IMR-90 (cell line): ENCODE results near the gene UBE3A. TPM values are rescaled to one million over a fixed set of nuclear protein-coding genes. Genes with fewer than 3 reads are reported as not detected.

ENCODE experiments used
- ATAC-seq: fragments of 200-7000 bp; cut with Tn5 transposase; 2 replicates; pipeline ENCODE4 v1.9.1; 2020; ENCODE audit warnings: low read depth, mild to moderate bottlenecking, moderate library complexity
- BruUV-seq: library from RNA; stranded (reverse); fragments of 400-500 nt; replicated peaks from 2 replicates; lab custom pipeline; 2021; lab: Mats Ljungman, UMichigan
- CTCF ChIA-PET: fragments of 300-600 bp; formaldehyde crosslinking; extraction: SDS; loops from one replicate; lab custom pipeline; 2021; ENCODE audit warnings: antibody characterized with exemption; lab: Yijun Ruan, JAX
- POLR2A ChIA-PET: fragments of 300-600 bp; sonication (Branson Sonifier 250); formaldehyde crosslinking; loops from one replicate; lab custom pipeline; 2022; ENCODE audit warnings: antibody characterized with exemption; ENCODE audit not compliant: unreplicated experiment; lab: Charles Lee
- DNase-seq: peaks from one replicate; pipeline ENCODE4 v3.0.0; 2013
- H2AFZ ChIP-seq: replicated peaks from 2 replicates; pipeline ENCODE3; 2013; ENCODE audit warnings: low read length, mild to moderate bottlenecking; ENCODE audit not compliant: poor library complexity
- H2AK5ac ChIP-seq: 2 replicates; pipeline ENCODE4 v1.6.1; 2013; ENCODE audit warnings: low read depth, low read length, inconsistent platforms
- H2AK9ac ChIP-seq: replicated peaks from 2 replicates; pipeline ENCODE3; 2013; ENCODE audit warnings: mild to moderate bottlenecking, low read depth, low read length, moderate library complexity; ENCODE audit not compliant: poor library complexity
- H2BK120ac ChIP-seq: 2 replicates; pipeline ENCODE4 v1.6.1; 2013; ENCODE audit warnings: low read depth, low read length, inconsistent platforms
- H2BK15ac ChIP-seq: 3 replicates; pipeline ENCODE4 v1.6.1; 2013; ENCODE audit warnings: low read depth, low read length, inconsistent platforms
- H2BK20ac ChIP-seq: 2 replicates; pipeline ENCODE4 v1.6.1; 2013; ENCODE audit warnings: low read depth, mild to moderate bottlenecking, inconsistent platforms, low read length, moderate library complexity
- H2BK5ac ChIP-seq: 2 replicates; pipeline ENCODE4 v1.6.1; 2013; ENCODE audit warnings: mild to moderate bottlenecking, low read depth, low read length, inconsistent platforms; ENCODE audit not compliant: poor library complexity, severe bottlenecking
- H3K14ac ChIP-seq: replicated peaks from 2 replicates; pipeline ENCODE4 v1.6.1; 2013; ENCODE audit warnings: low read depth, low read length, inconsistent platforms
- H3K18ac ChIP-seq: 2 replicates; pipeline ENCODE4 v1.6.1; 2013; ENCODE audit warnings: low read depth, low read length, control low read depth
- H3K23ac ChIP-seq: 2 replicates; pipeline ENCODE4 v1.6.1; 2013; ENCODE audit warnings: low read depth, low read length, inconsistent platforms
- H3K27ac ChIP-seq: 2 replicates; pipeline ENCODE4 v1.5.1; 2013; ENCODE audit warnings: mild to moderate bottlenecking, control low read depth, low read length; ENCODE audit not compliant: insufficient read depth
- H3K27me3 ChIP-seq: 2 replicates; pipeline ENCODE4 v1.6.1; 2013; ENCODE audit warnings: low read length; ENCODE audit not compliant: control insufficient read depth, insufficient read depth
- H3K36me3 ChIP-seq: 2 replicates; pipeline ENCODE4 v1.6.1; 2013; ENCODE audit warnings: low read length, mixed read lengths; ENCODE audit not compliant: control insufficient read depth, insufficient read depth
- H3K4ac ChIP-seq: 2 replicates; pipeline ENCODE4 v1.6.1; 2013; ENCODE audit warnings: low read depth, low read length, inconsistent platforms
- H3K4me1 ChIP-seq: 2 replicates; pipeline ENCODE4 v1.6.1; 2013; ENCODE audit warnings: low read length, mixed read lengths; ENCODE audit not compliant: control insufficient read depth, insufficient read depth
- H3K4me2 ChIP-seq: 2 replicates; pipeline ENCODE4 v1.6.1; 2013; ENCODE audit warnings: low read depth, mild to moderate bottlenecking, control low read depth, low read length, moderate library complexity
- H3K4me3 ChIP-seq: 2 replicates; pipeline ENCODE4 v1.5.1; 2013; ENCODE audit warnings: low read depth, mild to moderate bottlenecking, control low read depth, low read length, moderate library complexity; ENCODE audit not compliant: insufficient read depth
- H3K56ac ChIP-seq: 2 replicates; pipeline ENCODE4 v1.6.1; 2013; ENCODE audit warnings: low read length, inconsistent platforms; ENCODE audit not compliant: insufficient read depth; ENCODE audit errors: extremely low read depth
- H3K79me1 ChIP-seq, 2 experiments: 2 replicates each; pipeline ENCODE4 v1.6.1; 2013; ENCODE audit warnings: low read length in 2 of 2, inconsistent platforms in 1 of 2, low read depth in 1 of 2
- H3K9ac ChIP-seq: 2 replicates; pipeline ENCODE4 v1.6.1; 2013; ENCODE audit warnings: low read depth, low read length, control low read depth
- H3K9me1 ChIP-seq: 2 replicates; pipeline ENCODE4 v1.6.1; 2013; ENCODE audit warnings: low read length, inconsistent platforms; ENCODE audit not compliant: insufficient read depth
- H3K9me3 ChIP-seq: 2 replicates; pipeline ENCODE4 v1.6.1; 2013; ENCODE audit warnings: low read length; ENCODE audit not compliant: control insufficient read depth, insufficient read depth
- H4K20me1 ChIP-seq: 2 replicates; pipeline ENCODE4 v1.6.1; 2013; ENCODE audit warnings: low read length, inconsistent platforms; ENCODE audit not compliant: insufficient read depth
- H4K5ac ChIP-seq: 2 replicates; pipeline ENCODE4 v1.6.1; 2013; ENCODE audit warnings: mild to moderate bottlenecking, low read depth, low read length, control low read depth
- H4K8ac ChIP-seq, 2 experiments: 2 replicates each; pipeline ENCODE4 v1.6.1; 2013; ENCODE audit warnings: low read depth in 2 of 2, low read length in 2 of 2, control low read depth in 1 of 2, inconsistent platforms in 1 of 2
- H4K91ac ChIP-seq: 2 replicates; pipeline ENCODE4 v1.6.1; 2013; ENCODE audit warnings: low read depth, low read length, inconsistent platforms; ENCODE audit not compliant: insufficient read depth
- CHD1 ChIP-seq: IDR thresholded peaks from 2 replicates; pipeline ENCODE4 v1.6.1; 2012; ENCODE audit warnings: low read depth, low read length, improper control_type of control experiment
- FOS ChIP-seq: fragments of 150-350 bp; IDR thresholded peaks from 2 replicates; pipeline ENCODE4 v1.6.1; 2016; ENCODE audit warnings: low read depth, low read length
- MAFK ChIP-seq: IDR thresholded peaks from 2 replicates; pipeline ENCODE4 v1.6.1; 2012; ENCODE audit warnings: low read depth, low read length, improper control_type of control experiment
- MXI1 ChIP-seq: IDR thresholded peaks from 2 replicates; pipeline ENCODE4 v1.6.1; 2012; ENCODE audit warnings: low read depth, mild to moderate bottlenecking, low read length, moderate library complexity, borderline replicate concordance
- POLR2A ChIP-seq: IDR thresholded peaks from 2 replicates; pipeline ENCODE4 v1.6.1; 2012; ENCODE audit warnings: mild to moderate bottlenecking, low read depth, low read length
- RAD21 ChIP-seq: IDR thresholded peaks from 2 replicates; pipeline ENCODE4 v1.6.1; 2012; ENCODE audit warnings: low read length, improper control_type of control experiment
- RFX5 ChIP-seq: IDR thresholded peaks from 2 replicates; pipeline ENCODE4 v1.8.0; 2012; ENCODE audit warnings: low read depth, mild to moderate bottlenecking, low read length, moderate library complexity
- SMC3 ChIP-seq: fragments of 150-350 bp; IDR thresholded peaks from 2 replicates; pipeline ENCODE4 v1.6.1; 2016; ENCODE audit warnings: low read depth, mild to moderate bottlenecking, antibody characterized with exemption, low read length, moderate library complexity
- USF2 ChIP-seq: fragments of 150-350 bp; IDR thresholded peaks from 2 replicates; pipeline ENCODE4 v1.6.1; 2017; ENCODE audit warnings: mild to moderate bottlenecking, antibody characterized with exemption, low read length, low read depth
- WGBS, 2 experiments: methylation state at CpG; one replicate each; pipeline versions ENCODE4 v1.1.5 to v1.1.7; 2013; ENCODE audit warnings: missing lambda C conversion rate in 2 of 2; ENCODE audit not compliant: insufficient read length in 1 of 2; ENCODE audit errors: extremely low coverage in 2 of 2; 5-methylcytosine and 5-hydroxymethylcytosine counted together
- dilution Hi-C: fragments of 300-500 bp; cut with HindIII; formaldehyde crosslinking; loops from one replicate; pipeline ENCODE4 v1.14.3; 2018; ENCODE audit warnings: low sequenced_read_pairs; ENCODE audit not compliant: unreplicated experiment
- in situ Hi-C: fragments of 300-500 bp; cut with MboI; formaldehyde crosslinking; loops from 3 replicates; pipeline ENCODE4 v1.14.3; 2019; ENCODE audit warnings: low sequenced_read_pairs, inconsistent platforms, mixed read lengths
- intact Hi-C: fragments of 100-400 bp; cut with micrococcal nuclease; formaldehyde crosslinking; loops from 2 replicates; pipeline ENCODE4 v1.10.0; 2022
- polyA plus RNA-seq, 3 experiments: library from polyadenylated mRNA; depleted of rRNA; stranded (reverse); fragments of >200 nt; gene quantifications; 2 replicates each; pipeline ENCODE4 v1.2.3, GENCODE V29; 2012; ENCODE audit warnings: low replicate concordance in 1 of 3
- total RNA-seq: library from RNA; depleted of rRNA; stranded (reverse); fragments of >200 nt; gene quantifications from 2 replicates; pipeline ENCODE4 v1.2.3, GENCODE V29; 2012

Gene UBE3A
- total and polyA plus RNA-seq, 2 of the 4 experiments (the other 2 are of a cell fraction) = 19.3 to 53.2 TPM

- ChIA-PET CTCF (no interaction called here), POLR2A (no interaction called here)
- intact Hi-C loops = no loop called here
- TF ChIP-seq MAFK = no peak
- no peak for TF ChIP-seq MXI1
- no peak for TF ChIP-seq FOS
- no peak for TF ChIP-seq SMC3
- no peak for TF ChIP-seq CHD1
- no peak for TF ChIP-seq RAD21
- TF ChIP-seq POLR2A = no peak
- TF ChIP-seq USF2 = no peak
- no peak for TF ChIP-seq RFX5
- no peak overlapping the region for H3K4me3 ChIP-seq
- no peak overlapping the region for H4K8ac ChIP-seq
- no peak overlapping the region for H3K27ac ChIP-seq
- H3K27me3 ChIP-seq = no peaks in the 10 kb centered on the region
- DNase-seq (no peak), ATAC-seq (no peak)
- no peaks in the 10 kb centered on the region for H3K4me1 ChIP-seq
- H3K79me1 ChIP-seq = no peaks in the 10 kb centered on the region
- no peak overlapping the region for H3K18ac ChIP-seq
- no peak overlapping the region for H2BK15ac ChIP-seq
- H2AK5ac ChIP-seq = no peak overlapping the region
- H3K4ac ChIP-seq = no peak overlapping the region
- no peaks in the 10 kb centered on the region for H4K20me1 ChIP-seq
- H3K14ac ChIP-seq = no peak overlapping the region
- BruUV-seq = no TSS peak
- no peak overlapping the region for H2AFZ ChIP-seq
- H4K91ac ChIP-seq = no peak overlapping the region
- no peaks in the 10 kb centered on the region for H3K36me3 ChIP-seq
- H4K5ac ChIP-seq = no peak overlapping the region
- H3K4me2 ChIP-seq = no peak overlapping the region
- WGBS, 2 experiments = 50% methylated on average over 1 of the region's 1 CpG; no CpG with 5 or more reads in 1 of the 2 experiments
- no peak overlapping the region for H3K56ac ChIP-seq
- H2AK9ac ChIP-seq = no peak overlapping the region
- no peak overlapping the region for H2BK120ac ChIP-seq
- no peak overlapping the region for H2BK20ac ChIP-seq
- dilution Hi-C loops = no loop called here
- 0 out of 2 replicates have a peak, but pooled peaks cover 2% of the 10 kb centered on the region for H3K9me3 ChIP-seq
- H3K9me1 ChIP-seq = no peaks in the 10 kb centered on the region
- H3K23ac ChIP-seq = no peak overlapping the region
- in situ Hi-C loops = no loop called here
- H3K9ac ChIP-seq = no peak overlapping the region
- no peak overlapping the region for H2BK5ac ChIP-seq
These were observed 31.4 kb upstream of the UBE3A start for GRCh38 chr15:25470230-25470629.
